ENCODE measurements around the gene PAX8. TPM values are rescaled to one million over a fixed set of nuclear protein-coding genes. Genes with fewer than 3 reads are reported as not detected.

The PAX8 gene
- total RNA-seq, 1 donor from 2014 or later: 2.1 TPM

DNA sequence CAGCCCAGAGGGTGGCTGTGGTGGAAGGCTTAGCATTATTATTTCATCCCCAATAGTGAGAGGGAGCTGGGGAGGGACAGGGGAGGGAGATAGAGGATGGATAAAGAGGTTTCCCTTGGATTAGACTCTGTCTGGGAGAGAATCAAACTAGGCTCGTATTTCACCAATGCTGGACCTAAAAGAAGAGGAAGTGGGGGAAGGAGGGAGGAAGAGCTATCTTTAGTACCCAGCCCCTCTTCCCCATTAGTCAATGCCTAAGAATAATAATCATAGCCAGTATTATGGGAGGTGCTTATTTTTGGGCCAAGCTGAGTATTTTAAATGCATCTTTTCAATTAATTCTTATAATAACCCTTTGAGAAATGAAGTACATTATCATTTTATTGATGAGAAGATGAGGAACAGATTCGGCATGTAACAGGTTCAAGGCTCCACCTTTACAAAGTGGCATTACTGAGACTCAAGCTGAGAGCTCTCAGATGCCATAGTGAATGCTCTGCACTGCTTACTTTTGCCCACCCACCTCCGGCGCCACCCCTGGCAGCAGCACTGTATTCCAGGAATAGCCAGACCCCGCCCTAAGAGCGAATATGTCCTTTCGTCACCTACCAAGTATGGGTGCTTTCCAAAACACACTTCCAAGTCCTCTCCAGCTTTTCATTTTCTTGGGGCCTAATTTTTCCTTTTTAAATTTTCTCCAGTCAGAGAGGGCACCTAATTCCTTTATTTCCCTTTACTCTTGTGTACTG lies 21.0 kb downstream of the PAX8 start:
- peaks cover 3% of the 10 kb centered on the region for H3K36me3 Mint-ChIP-seq (ENCODE audit: low read depth, unreplicated experiment)
- no peaks in the 10 kb centered on the region for H3K9me3 Mint-ChIP-seq (ENCODE audit: unreplicated experiment)
- H3K27ac Mint-ChIP-seq (ENCODE audit: unreplicated experiment): no peak overlapping the region
- H3K4me1 Mint-ChIP-seq (ENCODE audit: unreplicated experiment): peaks cover 13% of the 10 kb centered on the region
- no peak overlapping the region for H3K4me3 Mint-ChIP-seq (ENCODE audit: unreplicated experiment)
- DNase-seq (ENCODE audit: low spot score): no peak
- TF ChIP-seq, protein P1, sequence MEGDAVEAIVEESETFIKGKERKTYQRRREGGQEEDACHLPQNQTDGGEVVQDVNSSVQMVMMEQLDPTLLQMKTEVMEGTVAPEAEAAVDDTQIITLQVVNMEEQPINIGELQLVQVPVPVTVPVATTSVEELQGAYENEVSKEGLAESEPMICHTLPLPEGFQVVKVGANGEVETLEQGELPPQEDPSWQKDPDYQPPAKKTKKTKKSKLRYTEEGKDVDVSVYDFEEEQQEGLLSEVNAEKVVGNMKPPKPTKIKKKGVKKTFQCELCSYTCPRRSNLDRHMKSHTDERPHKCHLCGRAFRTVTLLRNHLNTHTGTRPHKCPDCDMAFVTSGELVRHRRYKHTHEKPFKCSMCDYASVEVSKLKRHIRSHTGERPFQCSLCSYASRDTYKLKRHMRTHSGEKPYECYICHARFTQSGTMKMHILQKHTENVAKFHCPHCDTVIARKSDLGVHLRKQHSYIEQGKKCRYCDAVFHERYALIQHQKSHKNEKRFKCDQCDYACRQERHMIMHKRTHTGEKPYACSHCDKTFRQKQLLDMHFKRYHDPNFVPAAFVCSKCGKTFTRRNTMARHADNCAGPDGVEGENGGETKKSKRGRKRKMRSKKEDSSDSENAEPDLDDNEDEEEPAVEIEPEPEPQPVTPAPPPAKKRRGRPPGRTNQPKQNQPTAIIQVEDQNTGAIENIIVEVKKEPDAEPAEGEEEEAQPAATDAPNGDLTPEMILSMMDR (IDR thresholded peaks at IDR 0.05; ENCODE audit: unreplicated experiment): no peak
- no peaks in the 10 kb centered on the region for H3K27me3 Mint-ChIP-seq (ENCODE audit: unreplicated experiment)

DNA sequence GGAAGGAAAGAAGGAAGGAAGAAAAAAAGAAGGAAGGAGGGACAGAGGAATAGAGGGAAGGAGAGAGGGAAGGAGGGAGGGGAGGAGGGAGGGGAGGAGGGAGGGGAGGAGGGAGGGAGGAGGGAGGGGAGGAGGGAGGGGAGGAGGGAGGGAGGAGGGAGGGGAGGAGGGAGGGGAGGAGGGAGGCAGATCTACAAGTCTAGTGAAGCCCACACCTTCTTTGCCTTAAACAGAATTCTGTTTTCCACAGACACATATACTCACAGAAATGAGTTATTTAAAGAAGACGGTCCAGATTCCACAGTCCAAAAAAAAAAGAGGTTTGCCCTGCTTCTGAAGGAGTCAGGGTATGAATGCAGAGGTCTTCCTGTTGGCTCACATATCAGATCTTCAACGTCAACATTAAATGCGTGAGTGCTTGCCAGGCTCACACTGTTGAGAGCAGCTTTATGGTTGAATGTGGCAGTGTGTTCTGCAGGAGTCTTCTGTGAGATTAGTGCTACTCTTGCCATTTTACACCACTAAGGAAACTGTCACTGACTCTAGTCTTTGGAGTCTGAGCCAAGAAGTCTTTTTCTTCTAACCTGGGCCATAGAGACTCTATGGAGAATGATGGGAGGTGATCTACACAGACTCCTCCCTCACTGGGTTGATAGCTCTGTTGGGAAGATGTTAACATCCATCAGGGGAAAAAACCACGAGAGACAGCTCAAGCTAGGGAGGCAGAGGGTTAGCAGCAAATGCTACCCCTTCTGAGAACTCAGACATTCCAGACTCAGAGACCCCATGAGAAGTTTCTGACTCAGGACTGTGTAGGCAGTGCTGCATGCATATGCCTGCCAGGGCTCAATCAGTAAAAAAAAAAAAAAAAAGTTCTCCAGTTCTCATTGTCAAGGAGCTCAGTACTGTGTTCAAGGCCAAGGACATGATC lies 23.3 kb downstream of the PAX8 start:
- Mint-ChIP-seq H3K27me3 (ENCODE audit: unreplicated experiment) (no peaks in the 10 kb centered on the region), H3K4me1 (ENCODE audit: unreplicated experiment) (peaks cover 20% of the 10 kb centered on the region), H3K9me3 (ENCODE audit: unreplicated experiment) (no peaks in the 10 kb centered on the region), H3K4me3 (ENCODE audit: unreplicated experiment) (no peak overlapping the region), H3K27ac (ENCODE audit: unreplicated experiment) (no peak overlapping the region), H3K36me3 (ENCODE audit: low read depth, unreplicated experiment) (peaks cover 3% of the 10 kb centered on the region)
- DNase-seq (ENCODE audit: low spot score): no peak
- TF ChIP-seq, protein P1 (IDR thresholded peaks at IDR 0.05; ENCODE audit: unreplicated experiment): no peak

- TF ChIP-seq, protein P1 (IDR thresholded peaks at IDR 0.05; ENCODE audit: unreplicated experiment): no peak
- DNase-seq (ENCODE audit: low spot score): no peak
- no peaks in the 10 kb centered on the region for H3K27me3 Mint-ChIP-seq (ENCODE audit: unreplicated experiment)
- no peaks in the 10 kb centered on the region for H3K9me3 Mint-ChIP-seq (ENCODE audit: unreplicated experiment)
- no peak overlapping the region for H3K4me3 Mint-ChIP-seq (ENCODE audit: unreplicated experiment)
- H3K27ac Mint-ChIP-seq (ENCODE audit: unreplicated experiment): no peak overlapping the region
- H3K4me1 Mint-ChIP-seq (ENCODE audit: unreplicated experiment): peaks cover 15% of the 10 kb centered on the region
- peaks cover 3% of the 10 kb centered on the region for H3K36me3 Mint-ChIP-seq (ENCODE audit: low read depth, unreplicated experiment)
These were observed 25.3 kb downstream of the PAX8 start for GRCh38 chr2:113253453-113253852.

- DNase-seq (ENCODE audit: low spot score): no peak
- no peak overlapping the region for H3K27ac Mint-ChIP-seq (ENCODE audit: unreplicated experiment)
- no peaks in the 10 kb centered on the region for H3K27me3 Mint-ChIP-seq (ENCODE audit: unreplicated experiment)
- no peak overlapping the region for H3K4me3 Mint-ChIP-seq (ENCODE audit: unreplicated experiment)
- H3K36me3 Mint-ChIP-seq (ENCODE audit: low read depth, unreplicated experiment): peaks cover 3% of the 10 kb centered on the region
- no peaks in the 10 kb centered on the region for H3K9me3 Mint-ChIP-seq (ENCODE audit: unreplicated experiment)
- TF ChIP-seq, protein P1 (IDR thresholded peaks at IDR 0.05; ENCODE audit: unreplicated experiment): no peak
- H3K4me1 Mint-ChIP-seq (ENCODE audit: unreplicated experiment): peaks cover 8% of the 10 kb centered on the region
These were observed 26.6 kb downstream of the PAX8 start for GRCh38 chr2:113252047-113252590.

Measured in endothelial cell (in vitro differentiated cells).